Measurements from ENCODE around the gene SMG6. TPM values are rescaled to one million over a fixed set of nuclear protein-coding genes. Genes with fewer than 3 reads are reported as not detected.

The SMG6 gene
- total RNA-seq, 1 donor from 2014 or later: 47.7 TPM

DNA sequence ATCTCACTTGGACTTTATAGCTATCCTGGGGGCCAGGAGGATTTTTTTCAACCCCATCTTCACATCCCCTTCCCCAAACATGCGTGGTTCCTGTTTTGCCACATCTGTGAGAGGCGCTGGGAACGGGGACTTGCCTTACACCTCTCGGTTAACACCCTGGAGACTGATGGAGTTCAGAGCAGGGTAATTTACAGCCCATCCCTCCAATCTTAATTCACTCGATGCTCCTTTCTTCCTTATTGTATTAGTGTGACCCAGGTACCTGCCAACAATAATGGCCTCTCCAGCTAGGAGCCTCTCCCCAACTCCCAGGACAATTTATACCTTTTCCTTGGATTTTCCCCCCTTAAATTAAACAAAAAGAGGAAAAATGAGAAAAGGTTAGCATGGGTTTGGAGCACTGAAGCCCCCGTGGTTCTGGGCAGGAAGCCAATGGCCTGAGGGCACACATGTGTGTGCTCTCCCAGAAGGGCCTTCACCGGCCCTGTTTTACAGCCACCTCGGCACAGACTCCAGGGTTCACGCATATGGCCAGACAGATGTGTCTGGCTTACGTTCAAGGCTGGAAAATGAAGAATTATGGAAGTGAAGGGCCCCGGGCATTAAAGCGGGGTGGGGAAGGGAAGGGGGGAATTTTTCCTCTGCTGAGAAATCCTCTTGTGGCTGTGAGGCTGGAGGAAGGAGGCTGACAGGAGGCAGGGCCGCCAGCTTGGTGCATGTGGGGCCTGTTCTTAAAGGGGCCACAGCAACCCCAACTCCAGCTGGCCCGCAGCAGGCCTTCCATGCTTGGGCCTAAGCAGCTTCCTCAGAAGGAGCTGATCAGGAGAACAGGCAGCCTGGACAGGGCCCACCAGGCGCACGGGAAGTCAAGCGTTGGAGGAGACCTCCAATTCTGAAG lies 227.2 kb downstream of the SMG6 start:
- Mint-ChIP-seq H3K36me3 (ENCODE audit: insufficient read depth) (peaks cover 17% of the 10 kb centered on the region), H3K27ac (no peak overlapping the region), H3K9me3 (ENCODE audit: low read depth) (no peaks in the 10 kb centered on the region), H3K27me3 (no peaks in the 10 kb centered on the region), H3K4me3 (ENCODE audit: low read depth) (no peak overlapping the region), H3K4me1 (ENCODE audit: low read depth) (no peaks in the 10 kb centered on the region)
- no peak for DNase-seq (ENCODE audit: low spot score, unreplicated experiment)
- TF ChIP-seq, protein P1, sequence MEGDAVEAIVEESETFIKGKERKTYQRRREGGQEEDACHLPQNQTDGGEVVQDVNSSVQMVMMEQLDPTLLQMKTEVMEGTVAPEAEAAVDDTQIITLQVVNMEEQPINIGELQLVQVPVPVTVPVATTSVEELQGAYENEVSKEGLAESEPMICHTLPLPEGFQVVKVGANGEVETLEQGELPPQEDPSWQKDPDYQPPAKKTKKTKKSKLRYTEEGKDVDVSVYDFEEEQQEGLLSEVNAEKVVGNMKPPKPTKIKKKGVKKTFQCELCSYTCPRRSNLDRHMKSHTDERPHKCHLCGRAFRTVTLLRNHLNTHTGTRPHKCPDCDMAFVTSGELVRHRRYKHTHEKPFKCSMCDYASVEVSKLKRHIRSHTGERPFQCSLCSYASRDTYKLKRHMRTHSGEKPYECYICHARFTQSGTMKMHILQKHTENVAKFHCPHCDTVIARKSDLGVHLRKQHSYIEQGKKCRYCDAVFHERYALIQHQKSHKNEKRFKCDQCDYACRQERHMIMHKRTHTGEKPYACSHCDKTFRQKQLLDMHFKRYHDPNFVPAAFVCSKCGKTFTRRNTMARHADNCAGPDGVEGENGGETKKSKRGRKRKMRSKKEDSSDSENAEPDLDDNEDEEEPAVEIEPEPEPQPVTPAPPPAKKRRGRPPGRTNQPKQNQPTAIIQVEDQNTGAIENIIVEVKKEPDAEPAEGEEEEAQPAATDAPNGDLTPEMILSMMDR (IDR thresholded peaks at IDR 0.05; ENCODE audit: unreplicated experiment): no peak

DNA sequence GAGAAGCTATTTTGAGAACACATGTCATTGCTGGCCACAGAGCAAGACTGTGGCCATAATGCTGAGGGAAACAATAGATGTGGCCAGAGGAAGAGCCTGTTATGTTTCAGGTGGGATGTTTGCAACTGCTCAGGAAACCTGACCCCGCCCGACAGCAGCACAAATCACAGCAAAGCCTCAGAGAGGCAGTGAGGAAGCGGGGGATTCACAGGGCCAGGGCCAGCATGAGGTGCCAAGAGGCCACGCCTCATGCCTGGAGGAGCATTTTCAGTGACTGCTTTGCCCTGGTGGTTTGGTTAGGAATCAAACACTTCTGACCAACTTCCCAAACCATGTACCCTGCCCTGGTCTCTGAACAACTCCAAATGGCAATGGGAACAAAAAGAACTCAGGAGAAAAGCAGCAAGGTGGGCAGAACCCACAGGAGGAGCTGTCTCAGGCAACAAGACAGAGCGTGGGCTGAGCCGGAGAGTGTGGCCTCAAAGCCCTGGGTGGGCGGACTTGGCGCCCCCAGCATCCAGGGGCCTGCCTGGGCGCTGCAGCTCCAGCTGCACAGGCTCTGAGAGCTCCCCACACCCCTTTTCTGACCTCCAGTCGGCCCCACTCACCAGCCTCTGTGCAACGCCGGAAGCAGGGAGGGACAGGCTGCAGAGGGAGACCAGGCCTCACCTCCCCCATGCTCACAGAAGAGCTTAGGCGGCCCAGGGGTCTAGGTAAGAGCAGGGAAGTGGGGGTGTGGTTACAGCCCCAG lies 228.1 kb downstream of the SMG6 start:
- H3K4me3 Mint-ChIP-seq (ENCODE audit: low read depth): no peak overlapping the region
- no peaks in the 10 kb centered on the region for H3K9me3 Mint-ChIP-seq (ENCODE audit: low read depth)
- H3K27me3 Mint-ChIP-seq: no peaks in the 10 kb centered on the region
- H3K36me3 Mint-ChIP-seq (ENCODE audit: insufficient read depth): peaks cover 17% of the 10 kb centered on the region
- H3K27ac Mint-ChIP-seq: no peak overlapping the region
- no peaks in the 10 kb centered on the region for H3K4me1 Mint-ChIP-seq (ENCODE audit: low read depth)
- TF ChIP-seq, protein P1 (IDR thresholded peaks at IDR 0.05; ENCODE audit: unreplicated experiment): no peak
- DNase-seq (ENCODE audit: low spot score, unreplicated experiment): no peak

DNA sequence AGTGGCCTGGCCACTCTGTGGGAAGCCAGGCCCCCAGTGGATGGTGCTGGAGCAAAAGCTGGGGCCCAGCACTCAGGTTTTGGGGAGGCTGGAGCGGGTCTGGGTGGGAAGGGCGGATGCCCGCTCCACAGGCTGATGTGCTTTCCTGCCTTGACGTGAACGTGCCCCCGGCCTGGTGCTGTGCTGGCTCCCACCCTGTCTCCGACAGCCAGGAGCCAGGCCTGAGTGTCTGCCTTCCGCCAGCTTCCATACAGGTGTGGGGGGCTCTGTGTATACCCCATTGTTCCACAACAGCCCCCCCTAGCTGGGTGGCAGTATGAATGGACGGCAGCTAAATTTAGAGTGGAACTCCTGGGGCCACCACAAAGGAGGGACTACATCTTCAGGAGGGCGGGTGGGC lies 228.7 kb downstream of the SMG6 start:
- no peaks in the 10 kb centered on the region for H3K27me3 Mint-ChIP-seq
- no peak overlapping the region for H3K27ac Mint-ChIP-seq
- H3K4me3 Mint-ChIP-seq (ENCODE audit: low read depth): no peak overlapping the region
- H3K4me1 Mint-ChIP-seq (ENCODE audit: low read depth): no peaks in the 10 kb centered on the region
- no peak for DNase-seq (ENCODE audit: low spot score, unreplicated experiment)
- no peaks in the 10 kb centered on the region for H3K9me3 Mint-ChIP-seq (ENCODE audit: low read depth)
- TF ChIP-seq, protein P1 (IDR thresholded peaks at IDR 0.05; ENCODE audit: unreplicated experiment): no peak
- H3K36me3 Mint-ChIP-seq (ENCODE audit: insufficient read depth): peaks cover 16% of the 10 kb centered on the region

DNA sequence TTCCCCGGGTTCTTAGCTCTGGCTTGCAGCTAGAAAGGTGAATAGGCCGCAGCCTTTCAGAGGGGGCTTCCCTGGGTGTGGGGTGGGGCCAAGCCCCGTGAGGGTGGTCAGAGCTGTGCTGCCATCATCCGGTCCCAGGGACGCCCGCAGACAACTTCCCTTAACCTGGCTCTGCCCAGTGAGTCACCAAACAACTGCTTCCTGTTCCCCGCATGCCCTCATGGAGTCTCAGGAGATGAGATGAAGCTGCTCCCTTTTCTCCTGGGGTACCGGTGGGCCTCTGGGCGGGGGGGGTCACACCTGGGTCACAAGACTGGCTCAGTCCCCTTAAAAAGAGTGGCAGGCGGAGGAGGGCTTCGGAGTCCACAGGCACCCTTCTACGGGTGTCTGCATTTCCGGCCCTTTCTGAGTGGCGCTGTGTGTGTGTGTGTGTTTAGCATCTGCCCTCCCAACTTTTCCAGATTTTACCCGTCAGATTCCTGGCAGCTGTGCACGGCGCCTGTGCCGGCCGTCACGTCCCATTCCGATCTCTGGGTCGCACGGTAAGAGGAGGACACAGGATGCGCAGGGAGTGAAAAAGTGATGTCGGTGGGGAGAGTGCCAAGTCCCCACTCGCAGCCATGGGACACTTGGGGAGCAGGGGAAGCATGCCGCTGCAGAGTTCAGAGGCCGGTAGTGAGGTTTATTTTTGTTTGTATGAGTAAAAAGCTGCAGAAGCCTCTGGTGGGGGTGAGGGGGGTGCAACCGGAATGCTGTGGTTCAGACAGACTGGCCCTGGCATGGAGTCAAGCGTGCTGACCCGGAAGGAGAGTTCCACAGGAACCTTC lies 231.9 kb downstream of the SMG6 start:
- TF ChIP-seq, protein P1 (IDR thresholded peaks at IDR 0.05; ENCODE audit: unreplicated experiment): no peak
- H3K4me3 Mint-ChIP-seq (ENCODE audit: low read depth): no peak overlapping the region
- H3K9me3 Mint-ChIP-seq (ENCODE audit: low read depth): no peaks in the 10 kb centered on the region
- no peak overlapping the region for H3K27ac Mint-ChIP-seq
- H3K27me3 Mint-ChIP-seq: no peaks in the 10 kb centered on the region
- peaks cover 9% of the 10 kb centered on the region for H3K36me3 Mint-ChIP-seq (ENCODE audit: insufficient read depth)
- DNase-seq (ENCODE audit: low spot score, unreplicated experiment): no peak
- no peaks in the 10 kb centered on the region for H3K4me1 Mint-ChIP-seq (ENCODE audit: low read depth)

DNA sequence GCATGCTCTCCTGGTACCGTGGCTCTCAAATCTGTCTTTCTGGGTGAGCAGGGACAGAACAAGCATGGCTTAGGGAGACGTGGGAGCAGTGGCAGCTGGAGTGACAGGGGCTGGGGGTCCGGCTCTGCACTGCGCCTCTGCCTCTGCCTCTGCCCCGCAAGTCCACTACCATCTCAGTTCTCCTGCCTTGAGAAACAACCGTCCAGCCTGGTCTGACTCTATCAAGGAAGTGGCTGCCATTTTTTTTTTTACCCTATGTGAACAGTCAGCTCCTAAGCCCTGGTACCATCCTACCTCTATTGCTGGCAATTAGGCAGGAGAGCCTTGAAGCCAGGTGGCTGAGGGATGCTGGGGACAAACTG lies 232.6 kb downstream of the SMG6 start:
- Mint-ChIP-seq H3K9me3 (ENCODE audit: low read depth) (no peaks in the 10 kb centered on the region), H3K36me3 (ENCODE audit: insufficient read depth) (peaks cover 12% of the 10 kb centered on the region), H3K27ac (no peak overlapping the region), H3K4me1 (ENCODE audit: low read depth) (no peaks in the 10 kb centered on the region), H3K27me3 (no peaks in the 10 kb centered on the region), H3K4me3 (ENCODE audit: low read depth) (no peak overlapping the region)
- DNase-seq (ENCODE audit: low spot score, unreplicated experiment): no peak
- TF ChIP-seq, protein P1 (IDR thresholded peaks at IDR 0.05; ENCODE audit: unreplicated experiment): no peak
